UCSD-AML1 (cell line): ENCODE data around the gene N4BP2L2.
"Not testable (repeated sequence)": the region's sequence is repeated elsewhere in the genome, so short reads cannot be mapped to it uniquely, and the experiment has no call there.

ENCODE experiments used
- DNase-seq: peaks from one replicate; lab custom pipeline; 2025; ENCODE audit not compliant: unreplicated experiment; lab: John Stamatoyannopoulos, UW

Gene N4BP2L2

GRCh38 chr13:32538621-32539246 is at the start of gene N4BP2L2:
TSS of gene N4BP2L2 (minus strand) at chr13:32538795. CDS start at chr13:32537027, 1,768 bp downstream.
- DNase-seq: peak; percentile 92

GRCh38 chr13:32587811-32588170 is 49.2 kb upstream of the N4BP2L2 start:
- no peak for DNase-seq

DNA sequence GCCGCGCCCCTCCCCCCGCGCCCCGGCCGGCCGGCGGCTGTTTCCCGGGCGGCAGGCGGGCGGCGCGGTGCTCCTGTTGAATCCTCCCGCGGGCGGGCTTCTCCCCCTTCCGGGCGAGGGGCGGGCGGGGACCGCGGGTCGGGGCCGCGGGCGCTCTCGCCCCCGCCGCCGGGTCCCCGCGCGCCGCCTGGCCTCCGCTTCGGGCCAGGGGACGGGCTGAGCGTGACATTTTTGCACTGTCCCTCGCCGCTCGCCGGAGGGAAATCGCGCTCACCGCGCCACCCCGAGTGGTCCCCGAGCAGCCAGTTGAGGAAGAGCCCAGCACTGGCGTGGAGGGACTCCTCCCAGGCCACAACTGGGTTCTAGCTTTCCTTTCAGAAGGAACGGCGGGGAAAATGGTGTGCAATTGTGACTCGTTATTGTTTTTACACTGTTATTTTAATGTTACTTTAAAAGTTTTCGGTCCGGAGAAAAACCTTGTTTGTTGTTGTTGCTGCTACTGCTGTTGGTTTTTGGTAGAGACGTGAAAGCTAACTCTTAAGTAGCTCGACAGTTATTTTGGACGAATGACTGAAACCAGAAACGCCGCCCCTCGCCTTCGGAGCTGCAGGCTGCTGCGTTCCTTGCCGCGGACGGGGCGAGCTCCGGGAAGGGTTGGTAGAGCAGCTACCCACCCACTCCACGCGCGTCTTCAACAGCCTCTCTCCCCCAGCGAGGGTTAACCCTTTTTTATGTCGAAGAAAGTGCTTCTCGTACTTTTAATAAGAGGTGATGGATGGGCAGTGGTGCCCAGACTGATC is 48.6 kb upstream of the N4BP2L2 start:
- DNase-seq: peak; percentile 73

DNA sequence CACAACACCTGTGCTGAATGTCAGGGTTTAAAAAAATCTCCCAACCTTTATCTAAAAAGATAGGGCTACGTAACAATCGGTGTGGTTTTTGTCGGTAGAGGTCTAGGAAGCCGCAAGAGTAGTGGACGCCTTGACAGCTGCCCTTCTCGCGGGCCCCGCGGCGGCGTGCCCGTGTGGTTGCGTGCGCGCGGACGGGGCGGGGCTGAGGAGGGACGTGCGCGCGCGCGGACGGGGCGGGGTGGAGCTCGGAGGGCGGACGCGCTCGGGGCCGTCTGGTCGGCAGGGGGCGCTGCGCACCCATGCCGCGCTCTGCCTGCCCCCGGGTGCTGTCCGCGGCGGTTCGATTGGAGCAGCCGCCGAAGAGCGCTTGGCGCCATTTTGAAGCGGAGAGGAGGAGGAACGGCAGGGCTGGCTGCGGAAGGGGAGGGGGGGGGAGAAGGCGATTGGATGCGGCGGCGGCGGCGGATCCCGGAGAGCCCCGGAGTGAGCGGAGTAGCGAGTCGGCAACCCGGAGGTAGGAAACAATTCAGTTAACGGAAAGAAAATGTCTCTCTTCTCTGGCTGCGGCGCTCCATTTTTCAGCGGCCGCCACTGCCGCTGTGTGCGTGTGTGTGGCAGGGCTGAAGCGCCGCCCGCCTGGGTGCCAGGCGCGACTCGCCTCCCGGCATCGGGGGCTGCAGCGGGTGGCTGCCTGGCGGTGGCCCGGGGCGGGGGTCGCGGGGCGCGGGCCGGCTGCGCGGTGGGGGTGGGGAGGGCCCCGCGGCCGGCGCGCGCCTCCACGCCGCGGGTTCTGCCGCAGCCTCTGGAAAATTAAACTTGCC is 47.7 kb upstream of the N4BP2L2 start, which contains the start of gene PDS5B:
TSS of gene PDS5B (plus strand) at position 373 of the 821 bp plus-strand sequence. CDS start 62,321 bp downstream, outside the sequence.
- DNase-seq: peak; percentile 97

GRCh38 chr13:32585550-32586079 is 47.0 kb upstream of the N4BP2L2 start:
- DNase-seq: peak; percentile 30

GRCh38 chr13:32582991-32583390 is 44.4 kb upstream of the N4BP2L2 start:
- DNase-seq: no peak

DNA sequence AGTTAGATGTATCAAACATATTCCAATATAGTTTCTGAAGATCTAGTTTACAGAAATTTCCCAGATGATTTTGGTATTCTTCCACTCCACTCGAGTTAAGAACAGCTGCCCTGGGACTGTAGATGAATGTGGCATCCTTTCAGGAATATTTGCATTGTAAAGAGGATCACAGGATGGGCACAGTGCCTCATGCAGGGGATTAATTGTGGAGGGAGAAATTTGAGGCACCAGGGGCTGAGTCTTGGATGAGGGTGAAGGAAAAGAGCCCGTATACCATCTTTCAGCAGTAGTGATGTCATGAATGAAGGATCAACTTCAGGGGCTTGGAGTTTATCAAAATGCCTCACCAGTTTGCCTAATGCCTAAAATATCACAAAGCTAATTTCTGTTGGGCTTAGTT is 43.7 kb upstream of the N4BP2L2 start:
- no peak for DNase-seq

GRCh38 chr13:32581177-32581786 is 42.7 kb upstream of the N4BP2L2 start:
- no peak for DNase-seq

GRCh38 chr13:32577032-32577431 is 38.4 kb upstream of the N4BP2L2 start:
- DNase-seq: no peak

- DNase-seq: not testable (repeated sequence)
These were observed 37.1 kb upstream of the N4BP2L2 start for GRCh38 chr13:32575687-32576086.

GRCh38 chr13:32560842-32561241 is 22.2 kb upstream of the N4BP2L2 start:
- DNase-seq: not testable (repeated sequence)

DNA sequence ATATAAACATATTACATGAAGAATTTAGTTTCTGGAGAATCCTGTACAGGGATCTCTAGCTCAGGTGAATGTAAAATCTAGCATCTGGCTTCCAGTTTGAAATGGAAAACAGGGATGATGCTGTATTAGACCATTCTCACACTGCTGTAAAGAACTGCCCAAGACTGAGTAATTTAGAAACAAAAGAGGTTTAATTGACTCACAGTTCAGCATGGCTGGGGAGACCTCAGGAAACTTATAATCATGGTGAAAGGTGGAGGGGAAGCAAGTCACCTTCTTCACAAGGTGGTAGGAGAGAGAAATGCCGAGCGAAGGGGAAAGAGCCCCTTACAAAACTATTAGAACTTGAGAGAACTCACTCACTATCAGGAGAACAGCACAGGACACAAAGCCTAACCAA is 17.0 kb upstream of the N4BP2L2 start:
- DNase-seq: no peak

DNA sequence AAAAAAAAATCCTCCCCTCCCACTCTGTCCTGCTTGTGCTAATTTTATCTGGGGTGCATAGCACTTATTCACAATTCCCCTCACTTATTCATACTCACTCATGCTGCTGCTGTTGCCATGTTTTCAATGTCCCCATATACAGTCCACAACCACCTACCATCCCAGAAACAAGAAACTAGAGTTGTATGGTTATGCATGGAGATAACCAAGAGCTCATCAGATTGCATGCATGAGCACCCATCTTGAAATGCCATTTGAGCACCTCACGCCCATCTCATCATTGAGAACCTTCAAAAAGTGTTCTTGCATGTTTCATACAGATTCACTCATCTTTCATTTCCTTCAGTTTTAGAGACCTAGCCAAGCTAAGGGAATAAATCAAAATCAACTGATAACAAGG is 15.1 kb upstream of the N4BP2L2 start:
- no peak for DNase-seq

GRCh38 chr13:32549788-32550187 is 11.2 kb upstream of the N4BP2L2 start:
- no peak for DNase-seq

DNA sequence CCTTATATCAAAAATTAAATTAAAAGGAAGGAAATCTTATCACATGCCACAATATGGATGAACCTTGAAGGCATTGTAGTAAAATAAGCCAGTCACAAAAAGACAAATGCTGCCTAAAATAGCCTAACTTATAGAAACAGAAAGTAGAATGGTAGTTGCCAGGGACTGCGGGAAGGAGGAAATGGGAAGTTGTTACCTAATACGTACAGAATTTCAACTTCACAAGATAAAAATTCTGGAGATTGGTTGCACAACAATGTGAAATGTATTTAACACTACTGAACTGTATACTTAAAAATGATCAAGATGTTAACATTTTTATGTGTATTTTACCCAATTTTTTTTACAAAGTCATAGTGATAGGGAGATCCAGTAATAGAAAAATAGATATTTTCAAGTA is 10.2 kb upstream of the N4BP2L2 start:
- no peak for DNase-seq

DNA sequence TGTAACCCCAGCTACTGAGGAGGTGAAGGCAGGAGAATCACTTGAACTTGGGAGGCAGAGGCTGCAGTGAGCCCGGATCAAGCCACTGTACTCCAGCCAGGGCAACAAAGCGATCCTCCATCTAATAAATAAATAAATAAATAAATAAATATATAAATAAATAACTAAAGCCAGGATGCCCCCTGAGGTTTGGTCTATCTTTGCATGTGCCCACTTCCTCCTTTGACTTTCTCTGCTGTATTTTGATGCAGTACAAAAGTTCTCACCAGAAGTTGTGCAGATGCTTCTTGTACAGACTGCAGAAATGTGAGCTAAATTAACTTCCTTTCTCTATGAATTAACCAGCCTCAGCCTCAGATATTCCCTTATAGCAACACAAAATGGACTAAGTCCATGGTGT is 6.5 kb upstream of the N4BP2L2 start:
- DNase-seq: no peak

- DNase-seq: no peak
These were observed 3.6 kb upstream of the N4BP2L2 start for GRCh38 chr13:32542221-32542620.

DNA sequence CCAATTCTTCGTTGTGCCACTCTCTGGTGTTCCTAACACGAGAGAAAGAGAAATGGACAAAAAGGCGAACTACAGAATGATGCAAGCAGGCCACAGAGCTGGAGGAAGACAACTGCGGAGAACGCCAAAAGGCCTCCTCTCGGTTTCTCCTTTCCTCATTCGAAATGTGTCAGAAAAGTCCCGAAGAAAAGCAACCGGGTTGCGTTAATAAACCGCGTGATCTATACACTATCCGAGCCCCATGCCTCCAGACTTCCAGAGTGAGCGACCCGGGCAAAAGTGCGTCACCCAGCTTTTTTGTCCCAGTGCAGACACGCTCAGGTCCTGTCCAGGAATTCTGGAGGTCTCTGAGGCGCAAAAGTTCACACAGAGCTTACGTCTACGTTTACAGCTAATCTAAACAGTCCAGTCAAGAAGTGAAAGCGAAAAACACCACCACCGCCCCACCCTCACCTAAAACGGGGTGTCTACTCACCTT is 413 bp downstream of the N4BP2L2 start:
- no peak for DNase-seq

GRCh38 chr13:32537580-32538142 is 934 bp downstream of the N4BP2L2 start:
- DNase-seq: peak; percentile 63

- no peak for DNase-seq
These were observed 2.8 kb downstream of the N4BP2L2 start for GRCh38 chr13:32535748-32536147.
